ENCODE data around the gene DPY19L1.

The DPY19L1 gene

GRCh38 chr7:35040906-35041305 is 3.6 kb upstream of the DPY19L1 start:
- Histone ChIP-seq H3K27ac (no peak overlapping the region), H3K4me3 (no peak overlapping the region)
- no peak for TF ChIP-seq CTCF (IDR thresholded peaks at IDR 0.05)
- no peak for DNase-seq (ENCODE audit: low spot score)

- no peak overlapping the region for H3K27ac ChIP-seq
- DNase-seq (ENCODE audit: low spot score): no peak
Measured at GRCh38 chr7:35039343-35039742, 2.1 kb upstream of the DPY19L1 start.

GRCh38 chr7:35038354-35038753 is 1.1 kb upstream of the DPY19L1 start:
- Histone ChIP-seq H3K4me3 (peak overlapping the region; percentile 75), H3K27ac (peak overlapping the region; percentile 77 to 91)
- no peak for DNase-seq (ENCODE audit: low spot score)
- no peak for TF ChIP-seq CTCF (IDR thresholded peaks at IDR 0.05)

More at GRCh38 chr7:35039343-35039742, 2.1 kb upstream of the DPY19L1 start:
- no peak for TF ChIP-seq CTCF (IDR thresholded peaks at IDR 0.05)
- no peak overlapping the region for H3K4me3 ChIP-seq

- TF ChIP-seq CTCF (IDR thresholded peaks at IDR 0.05): peak; percentile 82
- H3K27ac ChIP-seq: peak overlapping the region; percentile 77 to 91
- DNase-seq (ENCODE audit: low spot score): peak; percentile 93
- H3K4me3 ChIP-seq: peak overlapping the region; percentile 75
Measured at GRCh38 chr7:35037526-35038341, 449 bp upstream of the DPY19L1 start.

- no peak for TF ChIP-seq CTCF (IDR thresholded peaks at IDR 0.05)
- peak overlapping the region; percentile 75 for H3K4me3 ChIP-seq
- peak overlapping the region; percentile 49 to 91 for H3K27ac ChIP-seq
- peak; percentile 75 for DNase-seq (ENCODE audit: low spot score)
Measured at GRCh38 chr7:35036361-35037171, 719 bp downstream of the DPY19L1 start.

- H3K27ac ChIP-seq: peak overlapping the region in 1 of 2 donors; percentile 49
- no peak for DNase-seq (ENCODE audit: low spot score)
- peak overlapping the region; percentile 75 for H3K4me3 ChIP-seq
Measured at GRCh38 chr7:35035511-35035961, 1.7 kb downstream of the DPY19L1 start.

More at GRCh38 chr7:35035511-35035961, 1.7 kb downstream of the DPY19L1 start:
- TF ChIP-seq CTCF (IDR thresholded peaks at IDR 0.05): no peak

All from coronary artery (tissue), 2 donors.